Stimulated activated CD8-positive, alpha-beta memory T cell treated with anti-CD3 and anti-CD28 coated beads, Interleukin-4, amount 100 ng/mL, for 24 hours (primary cell): ENCODE data around the gene ABHD16B.

ENCODE experiments used
- DNase-seq: peaks from one replicate; pipeline ENCODE4 v3.0.0-alpha.2; 2020; ENCODE audit warnings: low read depth

The ABHD16B gene

DNA sequence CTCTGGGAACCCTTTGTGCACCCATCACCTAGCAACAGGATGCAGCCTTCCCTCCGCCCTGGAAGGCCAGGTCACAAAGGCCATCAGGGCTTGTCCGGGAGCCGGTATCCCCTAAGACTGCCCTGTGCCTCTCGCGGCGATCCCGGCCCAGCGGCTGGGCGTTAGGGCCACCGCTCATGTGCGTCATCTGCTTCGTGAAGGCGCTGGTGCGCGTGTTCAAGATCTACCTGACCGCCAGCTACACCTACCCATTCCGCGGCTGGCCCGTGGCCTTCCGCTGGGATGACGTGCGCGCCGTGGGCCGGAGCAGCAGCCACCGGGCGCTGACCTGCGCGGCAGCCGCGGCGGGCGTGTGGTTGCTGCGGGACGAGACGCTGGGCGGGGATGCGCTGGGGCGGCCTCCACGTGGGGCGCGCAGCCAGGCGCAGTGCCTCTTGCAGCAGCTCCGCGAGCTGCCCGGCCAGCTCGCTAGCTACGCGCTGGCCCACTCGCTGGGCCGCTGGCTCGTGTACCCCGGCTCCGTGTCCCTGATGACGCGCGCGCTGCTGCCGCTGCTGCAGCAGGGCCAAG is at the start of gene ABHD16B:
Gene ABHD16B, plus strand, starts transcription at position 134 of the 570 bp plus-strand sequence. Its CDS starts 43 bp downstream, at position 177.
- no peak for DNase-seq

DNA sequence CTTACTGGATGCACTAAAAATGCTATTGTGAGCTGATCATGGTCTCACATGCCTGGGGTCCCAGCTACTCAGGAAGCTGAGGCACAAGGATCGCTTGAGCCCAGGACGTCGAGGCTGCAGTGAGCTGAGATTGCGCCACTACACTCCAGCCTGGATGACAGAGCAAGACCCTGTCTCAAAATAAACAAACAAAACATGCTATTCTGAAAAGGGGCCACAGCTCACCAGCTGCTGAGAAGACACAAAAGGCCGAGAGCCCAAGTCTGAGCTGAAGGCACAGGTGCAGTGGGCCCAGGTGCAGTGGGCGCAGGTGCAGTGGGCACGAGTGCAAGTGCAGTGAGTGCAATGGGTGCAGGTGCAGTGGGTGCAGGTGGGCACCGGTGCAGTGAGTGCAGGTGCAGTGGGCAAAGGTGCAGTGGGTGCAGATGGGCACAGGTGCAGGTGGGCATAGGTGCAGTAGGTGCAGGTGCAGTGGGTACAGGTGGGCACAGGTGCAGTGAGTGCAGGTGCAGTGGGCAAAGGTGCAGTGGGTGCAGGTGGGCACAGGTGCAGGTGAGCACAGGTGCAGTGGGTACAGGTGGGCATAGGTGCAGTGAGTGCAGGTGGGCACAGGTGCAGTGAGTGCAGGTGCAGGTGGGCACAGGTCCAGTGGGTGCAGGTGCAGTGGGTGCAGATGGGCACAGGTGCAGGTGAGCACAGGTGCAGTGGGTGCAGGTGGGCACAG is 46.2 kb upstream of the ABHD16B start:
- DNase-seq: no peak

DNA sequence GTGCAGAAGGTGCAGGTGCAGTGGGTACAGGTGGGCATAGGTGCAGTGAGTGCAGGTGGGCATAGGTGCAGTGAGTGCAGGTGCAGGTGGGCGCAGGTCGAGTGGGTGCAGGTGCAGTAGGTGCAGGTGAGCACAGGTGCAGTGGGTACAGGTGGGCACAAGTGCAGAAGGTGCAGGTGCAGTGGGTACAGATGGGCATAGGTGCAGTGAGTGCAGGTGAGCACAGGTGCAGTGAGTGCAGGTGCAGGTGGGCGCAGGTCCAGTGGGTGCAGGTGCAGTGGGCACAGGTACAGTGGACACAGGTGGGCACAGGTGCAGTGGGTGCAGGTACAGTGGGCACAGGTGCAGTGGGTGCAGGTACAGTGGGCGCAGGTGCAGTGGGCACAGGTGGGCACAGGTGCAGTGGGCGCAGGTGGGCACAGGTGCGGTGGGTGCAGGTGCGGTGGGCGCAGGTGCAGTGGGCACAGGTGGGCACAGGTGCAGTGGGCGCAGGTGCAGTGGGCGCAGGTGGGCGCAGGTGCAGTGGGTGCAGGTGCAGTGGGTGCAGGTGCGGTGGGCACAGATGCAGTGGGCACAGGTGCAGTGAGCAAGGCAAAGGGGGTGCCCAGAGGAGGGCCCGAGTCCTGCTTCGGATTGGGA is 45.6 kb upstream of the ABHD16B start:
- no peak for DNase-seq

DNA sequence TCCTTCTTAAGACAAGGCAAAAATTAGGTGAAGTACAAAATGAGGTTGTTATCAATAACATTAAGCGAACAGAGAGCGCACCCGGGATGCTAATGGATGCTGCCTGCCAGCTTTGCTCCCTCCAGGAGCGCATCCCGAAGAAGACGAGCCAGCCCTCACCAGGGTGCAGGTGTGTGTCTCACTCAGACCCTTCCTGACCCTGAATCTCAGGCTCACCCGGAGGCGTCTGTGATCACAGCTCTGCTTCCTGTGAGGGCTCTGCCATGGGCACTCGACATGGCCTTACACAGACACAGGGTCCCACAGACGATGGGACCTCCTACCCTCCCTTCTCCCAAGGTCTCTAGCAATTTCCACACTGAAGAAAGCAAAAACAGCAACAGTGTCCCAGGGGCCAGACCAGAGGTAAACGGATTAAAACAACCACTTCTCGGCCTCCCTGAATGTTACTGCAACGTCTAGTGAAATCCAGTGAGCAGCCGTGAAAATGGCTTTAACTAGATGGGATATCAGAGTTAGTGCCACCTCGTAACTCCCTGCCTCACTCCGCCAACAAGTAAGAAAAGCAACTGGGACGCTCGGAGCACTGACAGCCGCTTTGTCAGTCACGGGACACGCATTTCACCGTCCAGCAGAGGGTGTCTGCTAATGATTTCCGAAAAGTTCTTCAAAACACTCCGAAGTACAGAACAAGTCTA is 41.9 kb upstream of the ABHD16B start:
- DNase-seq: no peak

DNA sequence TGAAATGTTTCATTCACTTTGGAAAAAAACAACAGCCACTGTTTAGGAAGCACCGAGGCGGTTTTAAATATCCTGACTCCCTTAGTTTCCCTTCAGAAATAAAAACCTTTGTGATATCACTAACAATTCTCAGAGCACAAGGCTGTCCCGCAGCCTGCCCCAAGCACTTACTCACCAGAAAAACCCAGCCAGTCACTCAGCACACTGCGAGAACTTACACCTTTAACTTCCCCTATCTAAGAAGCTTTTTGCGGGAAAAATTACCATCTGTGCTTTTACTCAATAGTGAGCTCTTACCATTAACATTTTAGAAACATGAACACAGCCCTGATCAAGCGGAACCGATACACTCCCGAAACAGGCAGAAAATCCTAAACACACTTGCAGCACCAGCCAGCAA is 39.5 kb upstream of the ABHD16B start:
- DNase-seq: no peak

DNA sequence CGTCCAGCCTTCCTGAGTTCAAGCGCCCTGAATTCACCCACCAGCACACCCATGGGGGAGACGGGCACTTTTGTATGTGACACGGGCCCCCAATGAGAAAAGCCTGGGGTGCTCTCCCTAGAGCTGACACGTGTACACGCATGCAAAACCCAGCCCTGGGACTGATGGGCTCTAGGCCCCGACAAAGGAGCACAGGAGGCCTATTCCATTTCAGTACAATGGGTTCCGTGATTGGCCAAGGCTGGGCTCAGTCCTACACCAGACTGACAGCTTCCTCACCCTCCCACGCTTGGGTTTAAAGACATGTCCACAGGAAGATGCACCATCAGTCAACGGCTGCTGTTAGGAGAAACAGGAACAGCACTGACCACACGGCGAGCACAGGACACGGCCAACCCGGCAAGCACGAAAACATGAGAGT is 39.0 kb upstream of the ABHD16B start:
- no peak for DNase-seq

DNA sequence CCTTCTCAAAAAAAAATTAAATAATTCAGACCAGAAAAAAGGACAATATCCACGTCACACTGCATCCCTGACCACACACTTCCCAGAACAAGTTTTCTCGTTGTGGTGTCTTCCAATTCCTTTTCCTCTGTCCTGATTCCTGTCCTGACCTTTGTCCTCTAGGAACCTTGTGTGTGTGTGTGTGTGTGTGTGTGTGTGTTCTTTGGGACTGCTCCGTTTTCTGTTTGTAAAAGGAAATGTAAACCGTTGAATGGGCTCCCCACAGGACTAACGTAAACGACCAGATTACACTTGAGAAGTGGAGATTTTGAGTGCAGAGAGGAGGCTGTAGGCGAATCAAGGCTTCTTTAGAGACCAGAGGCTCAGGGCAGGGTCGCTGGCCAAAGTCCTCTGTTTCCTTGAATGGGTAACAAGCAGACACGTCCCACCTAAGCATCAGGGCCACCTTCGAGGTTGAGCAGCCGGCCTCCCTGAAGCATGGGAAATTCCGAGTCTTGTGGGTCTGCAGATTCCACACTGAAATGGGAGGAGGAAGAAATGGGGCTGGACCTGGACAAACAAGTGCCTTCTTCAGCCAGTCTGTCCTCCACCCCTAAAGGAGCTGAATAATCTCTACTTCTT is 37.5 kb upstream of the ABHD16B start:
- no peak for DNase-seq

DNA sequence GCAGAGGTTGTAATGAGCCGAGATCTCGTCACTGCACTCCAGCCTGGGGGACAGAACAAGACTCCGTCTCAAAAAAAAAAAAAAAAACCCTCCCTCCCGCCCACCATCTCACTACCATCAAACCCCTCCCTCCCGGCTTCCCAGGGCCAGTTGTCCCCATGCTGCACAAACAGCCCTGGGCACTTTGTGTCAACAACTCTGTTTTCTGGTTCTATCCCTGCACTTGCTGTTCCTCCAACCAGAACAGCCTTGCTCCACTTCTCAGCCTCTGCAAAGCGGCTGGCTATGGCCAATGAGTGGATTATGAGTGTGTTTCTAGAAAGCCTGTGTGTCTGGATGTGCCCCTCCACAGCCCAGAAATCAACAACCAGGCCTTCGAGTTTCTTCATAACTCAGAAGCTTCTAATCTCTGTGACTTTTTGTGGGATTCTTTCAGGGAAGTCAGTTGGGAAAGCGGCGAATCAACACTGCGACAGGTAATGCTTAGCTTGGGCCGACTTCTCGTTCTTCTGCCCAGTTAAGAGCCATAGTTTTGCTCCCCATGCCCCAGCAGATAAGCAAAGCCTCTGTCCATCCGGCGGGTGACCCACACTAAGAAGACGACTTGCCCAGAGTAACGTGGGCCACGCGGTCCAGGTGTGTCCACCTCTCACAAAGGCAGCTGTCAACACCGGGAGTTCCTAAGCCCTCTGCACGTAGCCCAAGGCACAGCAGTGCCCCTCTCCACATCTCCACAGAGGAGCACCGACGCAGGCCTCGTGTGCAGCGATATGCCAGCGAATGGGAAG is 35.8 kb upstream of the ABHD16B start:
- no peak for DNase-seq

DNA sequence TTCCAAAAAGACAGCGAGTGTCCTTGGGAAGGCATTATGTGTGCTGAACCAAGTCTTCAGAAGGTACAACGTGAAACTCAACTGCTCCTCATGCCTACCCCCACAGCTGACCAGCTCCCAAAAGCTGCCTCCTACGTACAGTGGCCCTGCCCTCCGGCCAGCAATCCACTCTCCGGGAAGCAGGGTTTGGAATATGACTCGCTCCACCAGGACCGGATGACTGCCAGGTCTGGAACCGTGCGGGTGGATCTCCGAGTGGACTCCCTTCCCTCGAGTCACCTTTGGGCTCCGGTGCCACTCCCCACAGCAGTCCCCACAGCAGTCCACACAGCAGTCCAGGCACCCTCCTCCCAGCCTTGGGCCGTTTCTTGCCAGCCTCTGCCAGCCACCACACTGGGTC is 34.5 kb upstream of the ABHD16B start:
- DNase-seq: no peak

DNA sequence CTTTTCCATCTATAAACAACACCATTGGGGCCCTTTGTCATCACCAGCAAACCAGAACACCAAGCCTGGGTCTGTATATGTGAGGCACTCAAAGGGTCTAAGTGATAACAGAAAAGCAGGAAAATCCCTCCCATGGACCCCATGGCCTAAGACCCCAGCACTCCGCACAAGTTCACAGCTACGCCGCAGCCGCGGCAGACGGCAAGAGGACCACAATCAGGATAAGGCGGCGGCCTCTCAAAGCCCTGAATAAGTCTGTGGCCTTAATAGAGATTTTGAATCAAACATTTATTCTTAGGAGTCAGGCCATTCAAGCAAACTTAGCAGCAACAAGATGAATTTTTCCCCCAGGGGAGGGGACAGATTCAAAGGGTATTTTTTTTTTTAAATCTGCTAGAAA is 33.2 kb upstream of the ABHD16B start:
- no peak for DNase-seq

DNA sequence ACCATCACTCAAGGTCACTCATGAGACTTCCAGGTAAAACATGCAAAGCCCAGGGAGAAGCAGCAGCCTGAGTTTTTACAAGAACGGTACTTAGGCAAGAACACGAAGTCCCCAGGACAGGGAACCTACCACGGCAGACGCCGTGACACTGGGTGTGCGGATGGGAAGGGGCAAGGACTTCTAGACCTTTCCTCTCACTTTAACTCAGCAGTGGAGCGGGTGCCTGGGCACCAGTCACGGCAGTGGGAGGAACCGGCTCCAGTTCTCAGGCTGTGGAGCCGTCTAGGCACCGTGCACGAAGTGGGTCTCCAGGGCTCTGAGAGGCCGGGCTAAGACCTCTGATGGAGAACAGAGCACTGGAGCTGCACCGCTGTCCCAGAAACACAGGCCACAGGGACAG is 32.8 kb upstream of the ABHD16B start:
- no peak for DNase-seq

DNA sequence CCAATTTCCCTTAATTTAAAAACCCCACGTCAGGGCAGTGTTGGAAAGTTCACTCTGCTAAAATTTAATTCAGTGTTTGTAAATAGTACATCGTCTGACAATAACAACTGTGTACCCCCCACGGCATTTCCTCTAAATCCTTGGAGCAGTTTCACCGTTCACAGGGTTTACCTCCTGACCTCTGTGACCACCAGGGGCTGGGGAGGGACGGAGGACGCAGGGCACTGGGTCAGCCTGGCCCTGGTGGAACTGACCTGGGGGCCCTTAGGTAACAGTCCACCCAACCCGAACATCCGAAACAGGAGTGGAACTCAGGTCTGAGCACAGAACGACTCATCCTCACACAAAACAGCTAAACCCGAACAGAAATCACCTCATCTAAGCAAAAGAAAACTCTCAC is 32.3 kb upstream of the ABHD16B start:
- no peak for DNase-seq

DNA sequence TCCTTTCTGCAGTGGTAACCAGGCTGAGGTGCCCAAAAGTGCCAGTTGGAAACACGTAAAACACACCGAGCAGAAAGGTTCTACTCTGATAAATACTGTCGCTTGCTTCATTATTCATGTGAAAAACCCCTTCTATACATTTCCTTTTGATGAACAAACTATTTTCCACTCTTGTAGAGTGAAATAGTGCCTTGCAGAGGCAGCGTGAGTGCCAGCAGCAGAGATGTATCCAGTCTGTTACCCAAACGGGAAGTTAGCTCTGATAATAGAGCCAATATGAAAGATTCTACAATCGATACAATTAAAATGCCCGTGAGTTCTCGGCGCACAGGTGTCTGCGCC is 31.7 kb upstream of the ABHD16B start:
- DNase-seq: no peak

DNA sequence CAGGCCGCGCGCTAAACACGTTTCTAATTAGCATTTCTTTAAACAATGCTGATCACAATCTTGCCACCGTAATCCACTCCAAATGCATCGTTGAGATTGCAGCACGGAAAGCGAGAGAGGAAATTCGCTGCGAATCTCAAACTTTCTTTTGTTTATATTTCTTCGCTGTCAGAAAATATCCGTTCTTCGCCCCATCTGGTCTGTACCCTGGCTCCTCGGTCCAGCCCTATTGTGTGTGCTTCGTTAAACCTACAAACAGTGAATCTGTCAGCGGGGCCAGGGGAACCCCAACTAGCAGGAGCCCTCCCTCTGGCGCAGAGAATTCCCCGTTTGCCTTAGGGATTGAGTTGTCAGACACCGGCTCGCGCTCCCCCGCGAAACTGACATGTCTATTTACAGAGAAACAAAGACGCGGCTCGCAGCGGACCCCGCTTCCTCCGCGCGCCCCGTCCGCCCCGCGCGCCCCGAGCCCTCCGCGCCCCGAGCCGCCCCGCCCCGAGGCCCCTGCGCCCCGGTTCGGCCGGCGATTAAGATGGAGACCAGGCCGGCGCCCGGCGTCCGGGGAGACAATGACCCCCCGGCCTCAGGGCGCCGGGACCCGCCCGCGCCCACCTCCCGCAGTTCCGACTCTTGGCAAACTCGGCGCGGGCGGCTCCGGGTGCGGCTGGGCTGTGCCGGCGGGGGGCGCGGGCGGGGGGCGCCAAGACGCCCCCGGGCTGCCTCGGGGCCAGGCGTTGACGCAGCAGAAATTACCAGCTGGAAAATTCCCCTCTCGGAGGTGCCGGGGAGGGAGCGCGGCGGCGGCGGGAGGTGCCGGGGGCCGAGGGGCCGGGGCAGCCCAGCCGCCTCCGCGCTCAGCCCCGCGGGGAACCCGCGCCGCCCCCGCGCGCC is 31.1 kb upstream of the ABHD16B start:
- DNase-seq: no peak

DNA sequence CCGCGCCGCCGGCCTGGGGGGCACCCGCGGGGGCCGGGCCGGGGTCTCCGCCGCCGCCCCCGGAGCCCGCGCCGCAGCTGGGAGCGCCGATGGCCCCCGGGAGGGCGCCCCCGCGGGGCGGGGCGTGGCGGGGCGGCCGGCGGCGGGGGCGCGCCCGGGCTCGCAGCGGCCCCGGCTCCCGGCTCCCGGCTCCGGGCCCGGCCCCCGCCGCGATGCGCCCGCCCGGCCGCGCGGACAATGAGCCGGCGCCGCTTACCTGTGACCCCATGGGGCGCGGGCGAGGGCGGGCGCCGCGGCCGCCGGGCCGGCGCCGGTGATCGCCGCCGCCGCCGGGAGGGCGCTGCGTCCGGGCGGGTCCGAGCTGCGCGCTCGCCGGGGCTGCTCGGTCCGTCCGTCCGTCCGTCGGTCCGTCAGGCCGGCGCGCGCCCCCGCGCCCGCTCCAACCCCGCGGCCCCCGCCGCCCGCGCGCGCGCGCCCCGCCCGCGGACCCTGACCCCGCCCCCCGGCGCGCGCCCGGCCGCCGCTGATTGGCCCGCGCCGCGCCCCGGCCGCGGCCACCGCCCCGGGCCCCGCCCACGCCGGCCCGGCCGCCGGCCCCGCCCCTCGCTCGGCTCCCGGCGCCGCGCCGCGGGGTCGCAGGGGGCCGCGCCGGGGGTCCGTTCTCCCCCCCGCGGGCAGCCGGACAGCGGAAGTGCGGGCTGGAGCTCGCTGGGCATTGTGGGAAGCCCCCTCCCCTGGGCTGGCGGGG is 30.3 kb upstream of the ABHD16B start, which contains the start of gene ZBTB46:
Gene ZBTB46, minus strand, starts transcription at position 424 of the 748 bp plus-strand sequence. CDS start 40,507 bp downstream, outside the sequence.
- no peak for DNase-seq

DNA sequence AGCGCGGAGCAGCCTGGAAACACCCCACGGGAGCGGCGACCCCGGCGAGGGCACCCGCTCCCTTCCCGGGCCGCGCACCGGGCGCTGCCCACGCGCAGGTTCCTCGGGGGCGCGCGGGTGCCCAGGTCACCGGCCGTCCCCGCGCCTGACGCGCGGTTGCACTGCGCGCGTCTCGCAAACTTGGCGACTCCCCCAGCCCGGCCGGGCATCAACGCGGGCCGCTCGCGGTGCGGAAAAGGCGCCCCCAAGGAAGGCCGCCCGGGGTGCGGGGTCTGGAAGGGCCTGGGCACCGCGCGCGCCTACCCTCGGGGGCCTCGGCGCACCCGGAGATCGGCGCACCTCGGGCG is 29.7 kb upstream of the ABHD16B start:
- no peak for DNase-seq

DNA sequence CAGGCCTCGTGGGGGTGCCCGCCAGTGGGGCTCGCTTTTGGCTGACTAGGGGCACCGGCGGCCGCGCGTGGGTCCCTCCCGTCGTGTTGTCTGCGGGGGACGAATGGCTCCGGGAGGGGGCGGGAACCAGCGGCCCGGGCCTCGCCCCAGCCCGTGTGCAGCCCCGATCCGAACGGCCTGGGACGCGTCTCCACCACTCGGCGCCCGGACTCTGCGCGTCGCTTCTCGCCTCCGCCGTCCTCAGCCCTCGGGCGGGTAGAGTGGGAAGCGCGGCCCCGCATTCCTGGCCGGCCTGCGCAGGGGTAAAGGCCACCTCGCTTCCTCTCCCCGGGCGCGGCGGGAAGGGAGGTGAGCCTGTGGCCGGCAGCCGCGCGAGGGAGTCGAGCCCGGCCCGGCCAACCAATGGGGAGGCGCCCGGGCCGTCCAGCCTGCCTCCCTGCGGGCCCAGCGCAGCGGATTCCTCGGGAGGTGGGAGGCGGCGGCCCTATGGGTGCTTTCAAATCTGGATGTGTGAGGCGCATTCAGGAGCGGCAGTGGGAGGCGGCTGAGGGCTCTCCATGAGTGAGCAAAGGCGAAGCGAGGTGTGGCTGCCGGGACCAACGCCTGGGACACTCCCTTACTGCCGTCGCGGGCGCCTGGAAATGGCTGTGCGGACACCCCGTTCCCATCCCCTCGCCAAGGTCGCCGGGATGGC is 29.2 kb upstream of the ABHD16B start:
- no peak for DNase-seq

DNA sequence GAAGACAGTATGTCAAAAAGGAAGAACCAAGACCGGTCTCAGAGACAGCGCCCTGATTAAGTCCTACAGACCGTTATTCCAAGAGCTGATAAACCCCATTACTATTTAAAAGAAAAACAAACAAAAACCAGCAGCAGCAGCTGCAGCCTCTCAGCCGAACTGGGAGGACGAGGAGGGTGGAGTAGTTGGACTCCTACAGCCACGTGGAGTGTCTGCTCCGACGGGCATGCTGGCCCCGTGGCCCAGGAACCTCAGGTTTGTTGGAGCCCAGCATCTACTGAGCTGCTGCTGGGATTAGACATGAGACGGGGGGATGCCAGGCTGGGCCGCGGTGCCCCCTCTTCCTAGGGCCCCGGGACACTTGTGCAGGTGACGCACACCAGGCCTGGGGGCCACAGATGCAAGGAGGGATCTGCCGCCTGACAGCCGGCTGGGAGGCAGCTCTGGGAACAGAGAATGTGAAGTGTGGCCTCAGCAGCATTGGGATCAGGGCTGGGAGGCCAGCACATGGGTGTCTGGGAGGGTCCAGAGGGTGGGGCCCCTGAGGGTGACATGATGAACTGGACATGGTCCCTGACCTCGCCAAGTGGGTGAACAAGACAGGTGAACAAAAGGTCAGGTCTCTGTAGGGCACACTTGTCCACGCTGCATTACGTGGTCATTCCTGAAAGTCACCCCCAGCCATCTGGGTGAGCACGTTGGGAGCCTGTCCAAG is 27.4 kb upstream of the ABHD16B start:
- no peak for DNase-seq

DNA sequence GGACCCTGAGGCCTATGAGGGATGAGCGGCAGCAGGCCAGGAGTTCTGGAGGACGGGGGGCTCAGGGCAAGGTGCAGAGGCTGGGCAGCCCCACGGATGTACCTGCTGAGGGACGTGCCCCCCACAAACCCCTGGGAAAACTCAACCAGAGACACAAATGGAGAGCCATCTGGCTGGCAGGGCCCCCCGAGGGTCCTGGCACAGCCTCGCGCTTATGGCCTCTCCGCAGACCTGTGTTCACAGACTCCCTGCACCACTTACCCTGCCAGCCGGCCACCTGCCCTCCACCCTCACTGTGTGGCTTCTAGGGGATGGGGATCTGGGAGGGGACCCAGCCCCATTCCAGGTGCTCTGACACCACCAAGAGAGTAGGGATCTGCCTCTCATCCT is 26.8 kb upstream of the ABHD16B start:
- no peak for DNase-seq
